ENCODE results near the gene RIN3.

The RIN3 gene, protein sequence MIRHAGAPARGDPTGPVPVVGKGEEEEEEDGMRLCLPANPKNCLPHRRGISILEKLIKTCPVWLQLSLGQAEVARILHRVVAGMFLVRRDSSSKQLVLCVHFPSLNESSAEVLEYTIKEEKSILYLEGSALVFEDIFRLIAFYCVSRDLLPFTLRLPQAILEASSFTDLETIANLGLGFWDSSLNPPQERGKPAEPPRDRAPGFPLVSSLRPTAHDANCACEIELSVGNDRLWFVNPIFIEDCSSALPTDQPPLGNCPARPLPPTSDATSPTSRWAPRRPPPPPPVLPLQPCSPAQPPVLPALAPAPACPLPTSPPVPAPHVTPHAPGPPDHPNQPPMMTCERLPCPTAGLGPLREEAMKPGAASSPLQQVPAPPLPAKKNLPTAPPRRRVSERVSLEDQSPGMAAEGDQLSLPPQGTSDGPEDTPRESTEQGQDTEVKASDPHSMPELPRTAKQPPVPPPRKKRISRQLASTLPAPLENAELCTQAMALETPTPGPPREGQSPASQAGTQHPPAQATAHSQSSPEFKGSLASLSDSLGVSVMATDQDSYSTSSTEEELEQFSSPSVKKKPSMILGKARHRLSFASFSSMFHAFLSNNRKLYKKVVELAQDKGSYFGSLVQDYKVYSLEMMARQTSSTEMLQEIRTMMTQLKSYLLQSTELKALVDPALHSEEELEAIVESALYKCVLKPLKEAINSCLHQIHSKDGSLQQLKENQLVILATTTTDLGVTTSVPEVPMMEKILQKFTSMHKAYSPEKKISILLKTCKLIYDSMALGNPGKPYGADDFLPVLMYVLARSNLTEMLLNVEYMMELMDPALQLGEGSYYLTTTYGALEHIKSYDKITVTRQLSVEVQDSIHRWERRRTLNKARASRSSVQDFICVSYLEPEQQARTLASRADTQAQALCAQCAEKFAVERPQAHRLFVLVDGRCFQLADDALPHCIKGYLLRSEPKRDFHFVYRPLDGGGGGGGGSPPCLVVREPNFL

DNA sequence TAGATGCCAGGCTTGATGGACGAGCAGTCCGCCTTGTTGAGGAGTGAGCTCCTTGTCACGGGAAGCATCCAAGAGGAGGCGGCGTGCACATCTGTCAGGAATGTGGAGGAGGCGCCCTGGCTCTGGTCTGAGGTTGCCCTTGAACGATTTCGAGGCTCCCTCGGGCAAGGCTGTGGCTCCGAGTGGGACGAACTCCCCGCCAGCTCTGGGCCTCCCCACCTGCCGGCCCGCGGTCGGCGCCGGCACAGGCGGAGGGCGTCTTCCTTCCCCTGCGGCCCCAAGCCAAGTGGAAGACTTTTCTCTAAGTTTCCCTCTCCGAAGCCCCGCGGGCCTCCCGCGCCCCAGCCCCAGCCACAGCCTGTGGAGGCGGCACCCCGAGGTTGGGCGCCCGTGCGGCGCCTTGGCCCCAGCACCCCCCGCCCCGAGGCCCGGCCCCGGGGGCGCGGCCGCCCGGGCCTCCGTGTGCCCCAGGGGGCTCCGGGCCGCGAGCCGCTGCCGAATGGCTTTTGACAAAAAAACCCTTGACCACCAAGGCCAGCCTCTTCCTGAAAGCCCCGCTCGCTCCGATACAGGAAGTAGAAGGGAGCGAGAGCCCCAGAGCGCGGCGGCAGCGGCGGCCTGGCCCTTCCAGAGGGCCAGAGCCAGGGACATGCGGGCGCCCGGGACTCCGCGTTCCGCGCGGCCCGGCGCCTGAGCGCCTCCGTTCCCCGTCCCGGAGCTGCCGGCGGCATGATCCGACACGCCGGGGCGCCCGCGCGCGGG is at the start of gene RIN3:
TSS of gene RIN3 (plus strand) at position 578 of the 762 bp plus-strand sequence. CDS start at position 730, 152 bp downstream.
- no peak for TF ChIP-seq CTCF (IDR thresholded peaks at IDR 0.05; ENCODE audit: insufficient read depth, missing control alignments)
- FAIRE-seq (no peak), DNase-seq (ENCODE audit: insufficient read length, low spot score) (no peak)

GRCh38 chr14:92464156-92464555 is 49.4 kb upstream of the RIN3 start:
- no peak for TF ChIP-seq CTCF (IDR thresholded peaks at IDR 0.05; ENCODE audit: insufficient read depth, missing control alignments)
- FAIRE-seq = no peak
- no peak for DNase-seq (ENCODE audit: insufficient read length, low spot score)

DNA sequence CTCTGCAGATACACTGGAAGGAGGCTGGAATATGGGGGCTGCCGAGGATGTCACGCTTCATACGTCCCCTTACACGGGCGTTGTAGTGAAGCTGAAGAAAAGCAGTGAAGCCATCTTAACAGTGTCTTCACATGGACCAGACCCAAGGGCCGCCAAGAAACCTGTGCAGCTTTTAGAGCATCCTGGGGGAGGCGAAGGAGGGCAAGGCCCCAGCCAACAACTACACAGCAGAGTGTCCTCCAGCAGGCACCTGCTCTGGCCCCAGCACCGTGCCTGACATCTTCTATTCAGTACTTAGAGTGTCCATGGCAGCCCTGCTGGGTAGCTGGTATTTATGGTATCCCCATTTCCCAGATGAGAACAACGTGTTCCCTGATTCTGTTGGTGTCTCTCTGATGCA is 48.9 kb upstream of the RIN3 start:
- FAIRE-seq = no peak
- DNase-seq (ENCODE audit: insufficient read length, low spot score) = no peak
- no peak for TF ChIP-seq CTCF (IDR thresholded peaks at IDR 0.05; ENCODE audit: insufficient read depth, missing control alignments)

- no peak for TF ChIP-seq CTCF (IDR thresholded peaks at IDR 0.05; ENCODE audit: insufficient read depth, missing control alignments)
- FAIRE-seq = no peak
- DNase-seq (ENCODE audit: insufficient read length, low spot score) = no peak
Measured at GRCh38 chr14:92465353-92466055, 48.1 kb upstream of the RIN3 start.

- FAIRE-seq (no peak), DNase-seq (ENCODE audit: insufficient read length, low spot score) (no peak)
- TF ChIP-seq CTCF (IDR thresholded peaks at IDR 0.05; ENCODE audit: insufficient read depth, missing control alignments) = no peak
Measured at GRCh38 chr14:92466059-92466458, 47.5 kb upstream of the RIN3 start.

DNA sequence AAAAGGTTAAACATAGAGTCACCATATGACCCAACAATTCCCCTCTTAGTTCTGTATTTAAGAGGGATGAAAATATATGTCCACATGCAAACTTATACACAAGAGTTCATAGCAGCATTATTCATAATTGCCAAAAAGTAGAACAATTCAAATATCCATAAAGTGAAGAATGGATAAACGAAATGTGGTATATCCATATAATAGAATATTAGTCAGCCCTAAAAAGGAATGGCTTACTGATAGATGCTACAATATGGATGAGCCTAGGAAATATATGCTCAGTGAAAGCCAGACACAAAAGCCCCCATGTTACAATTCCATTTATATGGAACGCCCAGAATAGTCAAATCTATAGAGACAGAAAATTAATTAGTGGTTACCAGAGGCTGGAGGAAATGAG is 44.1 kb upstream of the RIN3 start:
- TF ChIP-seq CTCF (IDR thresholded peaks at IDR 0.05; ENCODE audit: insufficient read depth, missing control alignments) = no peak
- FAIRE-seq (no peak), DNase-seq (ENCODE audit: insufficient read length, low spot score) (no peak)

All from D721Med (cell line).